GM18498 (cell line): ENCODE results near the gene ALG3.

Experiments used
- ATAC-seq: cut with Tn5 transposase; IDR thresholded peaks from one replicate; pipeline ENCODE4 v1.9.1; 2021; ENCODE audit warnings: mild to moderate bottlenecking, moderate library complexity; ENCODE audit not compliant: unreplicated experiment

Gene ALG3

DNA sequence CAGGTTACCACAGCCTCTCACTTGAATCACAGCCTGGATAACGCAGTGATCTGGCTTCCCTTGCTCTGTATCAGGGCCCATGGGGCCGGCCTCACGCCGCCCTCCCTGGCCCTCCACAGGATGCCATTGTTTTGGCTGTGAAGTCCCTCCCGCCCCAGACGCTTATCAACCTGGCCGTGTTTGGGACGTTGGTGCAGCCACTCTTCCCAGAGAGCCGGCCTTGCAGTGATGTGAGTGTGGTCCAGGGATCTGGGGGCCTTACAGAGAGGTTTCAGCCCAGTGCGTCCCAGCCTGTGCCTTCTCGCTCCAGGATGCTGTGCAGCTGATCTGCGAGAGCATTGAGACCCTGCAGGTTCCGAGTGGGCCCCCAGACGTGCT is 12.7 kb downstream of the ALG3 start:
- no peak for ATAC-seq

DNA sequence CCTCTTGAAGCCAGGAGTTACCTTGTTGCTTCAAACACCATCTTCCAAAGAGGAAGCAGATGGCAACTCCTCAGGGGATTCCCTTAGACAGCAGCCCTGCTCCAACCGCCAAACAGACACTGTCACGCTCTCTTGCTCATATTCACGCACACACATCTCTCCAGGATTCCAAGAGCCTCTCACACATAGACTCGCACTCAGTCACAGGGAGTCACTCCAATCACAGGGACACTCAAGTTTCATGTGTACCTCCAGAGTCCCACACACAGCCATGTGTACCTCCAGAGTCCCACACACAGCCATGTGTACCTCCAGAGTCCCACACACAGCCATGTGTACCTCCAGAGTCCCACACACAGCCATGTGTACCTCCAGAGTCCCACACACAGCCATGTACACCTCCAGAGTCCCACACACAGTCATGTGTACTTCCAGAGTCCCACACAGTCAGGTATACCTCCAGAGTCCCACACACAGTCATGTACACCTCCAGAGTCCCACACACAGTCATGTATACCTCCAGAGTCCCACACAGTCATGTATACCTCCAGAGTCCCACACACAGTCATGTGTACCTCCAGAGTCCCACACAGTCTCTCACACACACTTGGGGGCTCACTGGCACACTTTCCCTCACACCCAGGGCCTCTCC is 13.3 kb downstream of the ALG3 start:
- no peak for ATAC-seq

DNA sequence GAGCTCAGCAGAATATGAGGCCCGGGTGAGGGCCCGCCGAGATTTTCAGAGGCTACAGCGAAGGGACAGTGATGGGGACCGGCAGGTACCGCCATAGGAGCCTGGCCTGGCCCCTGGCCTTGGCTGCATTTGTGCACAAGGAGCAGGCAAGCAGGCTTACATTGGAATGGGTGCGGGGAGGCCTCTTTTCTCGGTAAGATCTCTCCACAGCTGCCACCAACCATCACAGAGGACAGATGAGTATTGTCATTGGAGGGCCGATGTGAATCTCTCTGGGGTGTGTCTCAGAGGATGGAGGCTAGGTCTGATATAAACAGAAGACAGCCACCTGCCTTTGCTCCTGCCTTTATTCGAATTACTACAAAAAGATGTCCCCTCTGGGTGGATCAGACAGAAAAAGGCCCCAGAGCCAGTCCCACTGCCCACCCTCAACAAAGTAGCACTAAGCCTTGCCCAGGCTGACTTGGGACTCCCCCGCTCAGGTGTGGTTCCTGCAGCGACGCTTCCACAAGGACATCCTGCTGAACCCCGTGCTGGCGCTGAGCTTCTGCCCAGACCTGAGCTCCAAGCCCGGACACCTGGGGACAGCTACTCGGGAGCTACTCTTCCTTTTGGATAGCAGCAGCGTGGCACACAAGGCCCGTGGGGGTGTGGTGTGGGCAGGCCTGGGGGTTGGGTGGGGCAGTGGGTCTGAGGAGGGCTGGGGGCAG is 13.9 kb downstream of the ALG3 start:
- no peak for ATAC-seq

DNA sequence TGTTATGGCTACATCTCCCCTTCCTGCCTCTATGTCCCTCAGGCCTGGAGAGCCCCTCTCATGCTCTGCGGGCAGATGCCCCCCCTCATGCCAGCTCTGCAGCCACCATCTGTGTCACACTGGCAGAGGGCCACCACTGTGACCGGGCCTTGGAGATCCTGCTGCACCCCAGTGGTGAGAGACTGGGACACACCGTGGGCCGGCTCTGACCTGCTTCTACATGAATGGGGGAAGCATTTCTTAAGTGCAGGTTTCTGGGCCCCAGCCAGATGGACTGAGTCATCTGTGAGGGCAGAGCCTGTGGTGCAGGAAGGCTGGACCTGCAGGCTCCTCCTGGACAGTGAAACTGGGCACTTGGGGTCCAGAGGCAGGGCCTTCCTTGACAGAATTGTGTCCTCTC is 14.5 kb downstream of the ALG3 start:
- ATAC-seq = no peak

DNA sequence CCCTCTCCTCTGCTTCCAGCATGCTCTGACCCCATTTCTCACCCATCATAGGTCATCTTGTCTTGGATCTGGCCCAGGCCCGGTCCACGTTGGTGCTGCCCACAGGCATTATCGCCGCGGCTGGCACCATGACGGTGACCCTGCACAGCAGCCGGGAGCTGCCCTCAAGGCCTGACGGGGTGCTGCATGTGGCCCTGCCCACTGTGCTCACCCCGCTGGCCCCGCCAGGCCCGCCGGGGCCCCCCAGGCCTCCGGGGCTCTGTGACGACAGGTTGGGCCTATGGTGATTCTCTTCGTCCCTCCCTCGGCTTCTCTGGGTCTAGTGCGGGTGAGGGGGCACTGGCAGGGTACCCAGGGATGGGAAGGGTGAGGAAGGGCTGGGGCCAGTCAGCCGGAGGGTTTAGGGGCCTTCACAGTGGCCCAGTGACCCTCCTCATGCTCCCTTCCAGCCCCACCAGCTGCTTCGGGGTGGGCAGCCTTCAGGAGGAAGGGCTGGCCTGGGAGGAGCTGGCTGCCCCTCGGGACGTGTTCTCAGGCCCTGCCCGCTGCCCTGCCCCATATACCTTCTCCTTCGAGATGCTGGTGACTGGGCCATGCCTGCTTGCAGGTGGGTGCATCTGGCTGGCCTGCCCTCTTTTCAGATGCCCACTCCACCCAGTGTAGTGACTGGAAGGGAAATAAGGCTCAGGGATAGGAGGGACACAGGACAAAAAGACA is 15.5 kb downstream of the ALG3 start:
- no peak for ATAC-seq

DNA sequence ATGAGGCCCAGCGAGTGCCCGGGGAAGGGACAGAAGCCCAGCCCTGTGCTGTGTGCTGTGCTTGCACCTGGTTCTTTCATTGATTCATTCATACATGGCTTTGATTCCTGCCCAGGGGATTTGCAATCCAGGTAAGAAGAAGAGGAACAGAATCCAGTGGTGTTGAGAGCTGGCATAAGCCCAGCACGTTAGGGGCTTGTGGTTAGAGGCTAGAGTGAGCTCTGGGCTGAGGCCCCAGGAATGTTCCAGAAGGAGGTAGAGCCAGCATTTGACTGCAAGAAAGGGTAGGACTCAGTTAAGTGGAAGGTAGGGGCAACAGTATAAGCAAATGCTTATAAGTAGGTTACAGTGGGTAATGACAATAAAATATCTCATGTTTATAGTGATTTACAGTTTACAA is 17.1 kb downstream of the ALG3 start:
- ATAC-seq = no peak

DNA sequence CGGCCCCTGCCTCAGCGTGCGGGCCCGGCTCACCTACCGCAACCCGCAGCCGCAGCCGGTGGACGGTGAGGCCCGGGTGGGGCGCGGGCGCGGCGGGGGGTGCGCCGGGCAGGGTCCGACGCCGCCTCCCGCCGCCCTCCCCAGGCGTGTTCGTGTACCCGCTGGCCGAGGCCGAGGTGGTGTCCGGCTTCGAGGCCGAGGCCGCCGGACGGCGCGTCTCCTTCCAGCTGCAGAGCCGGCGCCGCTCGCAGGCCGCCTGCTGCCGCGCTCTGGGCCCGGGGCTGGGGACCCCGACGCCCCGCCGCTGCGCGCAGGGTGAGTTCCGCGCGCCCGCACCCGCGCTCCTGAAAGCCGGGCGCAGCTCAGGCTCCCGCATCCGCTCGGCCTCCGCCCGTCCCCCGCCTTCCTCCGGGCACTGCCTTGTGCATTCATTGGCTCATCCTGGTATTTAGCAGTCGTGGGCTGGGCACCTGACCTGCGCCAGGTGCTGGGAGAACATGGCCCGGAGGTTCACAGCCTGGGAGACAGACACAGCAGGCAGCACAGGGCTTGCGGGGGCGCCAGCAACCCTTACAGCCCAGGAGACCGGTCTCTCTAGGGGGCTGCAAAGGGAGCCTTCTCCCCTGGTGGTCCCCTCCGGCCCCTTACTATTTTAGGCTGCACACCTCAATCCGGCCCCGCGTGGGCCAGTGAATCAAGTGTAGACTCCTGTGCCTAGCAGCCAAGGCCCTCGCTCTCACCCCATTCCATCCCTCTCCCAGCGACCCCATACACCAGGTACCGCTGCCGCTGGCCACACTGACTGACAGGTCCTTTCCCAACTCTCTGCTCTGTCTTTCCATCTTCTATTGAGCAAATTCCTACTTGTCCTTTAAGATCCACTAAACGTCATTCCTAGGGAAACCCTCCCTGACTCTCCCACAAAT is 17.9 kb downstream of the ALG3 start:
- no peak for ATAC-seq

DNA sequence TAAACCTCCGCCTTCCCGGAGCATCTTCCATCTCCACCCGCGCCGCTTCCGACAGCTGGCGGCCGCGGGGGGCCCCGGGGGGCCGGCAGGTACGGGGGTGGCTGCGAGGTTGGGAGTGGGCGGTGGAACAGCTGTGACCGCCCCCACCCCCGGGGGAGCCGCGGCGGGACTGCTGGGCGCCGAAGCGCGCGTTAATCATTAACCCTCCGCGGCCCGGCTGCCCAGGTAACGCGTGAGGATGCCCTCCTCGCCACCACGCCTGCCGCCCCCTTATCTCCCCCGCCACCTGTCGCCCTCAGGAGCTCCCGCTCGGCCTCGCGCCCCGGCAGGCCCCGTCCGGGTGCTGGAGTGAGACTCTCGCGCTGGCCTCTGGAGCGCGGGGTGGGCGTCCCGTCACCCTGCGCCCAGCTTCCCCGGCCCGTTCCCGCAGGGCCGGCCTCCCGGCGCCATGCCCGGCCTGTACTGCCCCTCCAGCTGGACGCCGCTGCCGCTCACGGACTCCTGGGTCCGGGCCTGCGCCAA is 18.6 kb downstream of the ALG3 start:
- no peak for ATAC-seq

DNA sequence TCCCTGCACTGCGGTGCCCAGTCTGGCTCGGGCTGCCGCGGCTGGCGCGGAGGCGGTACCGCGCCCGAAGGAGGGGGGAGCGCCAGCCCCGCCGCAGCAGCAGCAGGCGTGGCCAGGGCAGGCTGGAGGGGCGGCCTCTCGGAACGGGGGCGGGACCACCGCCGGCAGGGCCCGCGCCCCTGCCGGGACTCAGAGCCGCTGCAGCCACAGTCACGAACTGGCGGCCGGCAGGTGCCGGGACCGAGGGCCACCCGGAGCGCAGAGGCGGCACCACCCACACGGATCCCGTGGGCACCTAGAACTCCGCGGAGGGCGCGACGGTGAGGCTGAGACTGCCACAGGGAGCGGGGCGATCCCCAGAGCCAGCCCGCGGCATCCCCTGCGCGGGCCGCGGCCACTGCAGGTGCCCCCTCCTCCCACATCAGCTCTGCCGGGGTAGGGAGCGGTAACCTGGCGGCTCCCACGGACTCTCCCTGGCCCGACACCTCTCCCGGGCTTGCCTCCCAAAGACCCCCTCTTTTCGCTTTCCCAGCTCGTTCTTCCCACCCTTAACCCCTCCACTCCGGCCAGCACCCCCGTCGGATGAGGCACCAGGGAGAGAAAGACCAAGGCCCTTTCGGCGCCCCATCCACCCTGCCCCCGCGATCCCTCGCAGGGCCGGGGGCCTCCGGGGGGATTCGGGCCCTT is 19.2 kb downstream of the ALG3 start, which contains the start of gene VWA5B2:
VWA5B2 (plus strand) TSS at position 192 of the 687 bp plus-strand sequence. CDS start 944 bp downstream, outside the sequence.
- ATAC-seq = peak; percentile 82

DNA sequence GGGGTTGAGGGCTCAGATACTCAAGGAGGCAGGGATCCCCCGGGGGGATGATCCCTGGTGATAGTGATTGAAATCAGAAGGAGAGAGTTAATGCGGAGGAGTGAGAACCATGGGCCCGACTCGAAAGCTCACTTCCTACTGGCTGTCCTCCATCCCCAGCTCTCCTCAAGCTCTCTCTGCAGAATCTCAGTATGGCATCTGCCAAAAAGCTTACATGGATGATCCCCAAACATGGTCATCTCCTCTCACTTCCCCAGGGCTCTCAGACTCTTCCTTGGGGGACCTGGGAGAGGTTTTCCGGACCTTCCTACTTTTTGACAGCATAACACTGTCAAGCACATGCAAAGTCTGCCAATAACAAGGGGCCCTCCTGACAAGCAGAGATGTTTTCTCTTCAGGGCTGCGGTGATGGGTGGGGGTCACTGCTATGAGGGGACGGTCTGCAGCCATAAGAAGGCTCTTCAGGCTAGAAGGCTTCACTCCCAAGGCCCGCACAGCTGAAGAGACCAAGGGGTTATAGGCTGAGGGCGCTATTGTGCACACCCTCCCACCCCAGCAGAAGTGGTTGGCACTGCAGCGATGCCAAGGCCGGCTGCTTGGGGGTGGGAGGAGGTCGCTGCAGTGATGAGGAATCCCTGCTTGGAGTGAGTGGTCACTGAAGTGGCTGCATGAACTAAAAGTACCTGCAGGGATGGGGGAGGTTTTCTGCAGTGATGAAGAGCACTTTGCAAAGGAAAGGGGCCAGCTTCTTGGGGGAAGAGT is 20.2 kb downstream of the ALG3 start:
- no peak for ATAC-seq

DNA sequence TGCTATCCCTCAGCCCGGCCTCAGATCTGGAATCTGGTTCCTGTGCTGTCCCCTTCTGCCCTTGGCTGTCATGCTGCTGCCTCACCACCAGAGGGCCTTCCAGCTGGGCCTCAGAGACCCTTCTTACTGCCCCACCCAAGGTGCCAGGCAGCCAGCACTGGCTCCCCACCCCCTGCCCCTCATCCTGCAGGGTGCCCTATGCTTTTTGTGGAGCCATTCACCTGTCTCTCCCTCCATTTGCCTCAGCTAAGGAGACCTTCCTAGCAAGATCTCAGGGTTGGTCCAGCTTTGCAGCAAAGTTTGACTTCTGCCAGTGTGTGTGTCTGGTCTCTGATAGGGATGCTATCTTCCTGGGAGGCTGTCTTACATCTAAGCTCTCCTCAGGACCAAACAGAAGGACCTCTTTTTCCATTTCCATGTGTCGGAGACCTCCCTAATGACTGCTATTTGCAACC is 21.3 kb downstream of the ALG3 start:
- ATAC-seq = no peak

DNA sequence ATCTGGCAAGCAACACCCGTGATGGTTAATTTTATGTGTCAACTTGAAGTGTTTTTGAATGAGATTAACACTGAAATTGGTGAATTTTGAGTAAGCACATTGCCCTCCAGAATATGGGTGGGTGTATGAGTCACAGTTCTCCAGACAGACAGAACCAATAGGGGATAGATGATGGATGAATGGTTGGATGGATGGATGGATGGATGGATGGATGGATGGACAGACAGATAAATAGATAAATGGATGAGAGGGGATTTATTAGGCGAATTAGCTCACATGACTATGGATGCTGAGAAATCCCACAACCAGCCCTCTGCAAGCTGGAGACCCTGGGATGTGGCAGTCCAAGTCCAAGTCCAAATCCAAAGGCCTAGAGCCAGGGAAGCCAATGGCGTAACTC is 24.8 kb downstream of the ALG3 start:
- no peak for ATAC-seq

DNA sequence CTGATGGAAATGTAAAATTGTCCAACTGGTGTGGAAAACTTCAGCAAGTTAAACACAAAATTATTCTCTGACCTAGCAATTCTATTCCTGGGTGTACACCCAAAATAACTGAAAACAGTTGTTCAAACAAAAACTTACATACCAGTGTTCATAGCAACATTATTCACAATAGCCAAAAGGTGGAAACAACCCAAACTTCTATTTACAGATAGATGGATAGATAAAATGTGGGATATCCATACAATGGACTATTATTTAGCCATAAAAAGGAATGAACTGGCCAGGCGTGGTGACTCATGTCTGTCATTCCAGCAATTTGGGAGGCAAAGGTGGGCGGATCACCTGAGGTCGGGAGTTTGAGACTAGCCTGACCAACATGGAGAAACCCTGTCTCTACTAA is 26.2 kb downstream of the ALG3 start:
- ATAC-seq = no peak

DNA sequence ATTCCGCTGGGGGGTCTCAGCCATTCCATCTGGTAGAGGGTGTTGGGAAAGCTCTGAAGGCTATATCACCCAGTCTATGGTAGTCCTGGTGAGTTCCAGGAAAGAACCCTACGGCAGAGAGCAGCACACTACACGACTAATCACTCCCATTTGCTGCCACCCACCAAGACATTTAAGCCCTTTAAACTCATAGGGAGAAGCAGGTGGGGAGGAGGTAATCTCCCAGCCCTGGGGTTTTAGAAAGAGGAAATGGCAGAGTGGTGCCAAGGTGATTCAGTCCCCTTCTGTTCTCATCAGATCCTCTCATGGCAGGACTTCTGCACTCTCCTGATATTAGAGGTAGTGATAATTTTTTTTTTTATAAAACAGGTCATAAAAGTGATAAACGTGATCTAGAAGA is 29.9 kb downstream of the ALG3 start:
- ATAC-seq = no peak

DNA sequence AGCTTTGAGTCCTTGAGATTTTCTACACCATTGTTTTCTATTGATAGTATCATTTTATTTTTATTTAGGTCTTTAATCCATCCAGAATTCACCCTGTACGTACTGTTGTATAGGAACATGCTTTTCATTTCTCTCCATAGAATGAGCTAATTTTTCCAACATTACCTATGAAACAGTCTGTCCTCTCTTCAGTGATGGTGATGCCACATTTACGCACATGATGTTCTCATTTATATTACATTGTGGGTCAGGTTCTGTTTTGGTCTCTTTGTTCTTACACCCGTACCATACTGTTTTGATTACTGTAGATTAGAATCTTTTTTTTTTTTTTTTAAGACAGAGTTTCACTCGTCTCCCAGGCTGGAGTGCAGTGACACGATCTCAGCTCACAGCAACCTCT is 37.0 kb downstream of the ALG3 start:
- ATAC-seq = no peak

DNA sequence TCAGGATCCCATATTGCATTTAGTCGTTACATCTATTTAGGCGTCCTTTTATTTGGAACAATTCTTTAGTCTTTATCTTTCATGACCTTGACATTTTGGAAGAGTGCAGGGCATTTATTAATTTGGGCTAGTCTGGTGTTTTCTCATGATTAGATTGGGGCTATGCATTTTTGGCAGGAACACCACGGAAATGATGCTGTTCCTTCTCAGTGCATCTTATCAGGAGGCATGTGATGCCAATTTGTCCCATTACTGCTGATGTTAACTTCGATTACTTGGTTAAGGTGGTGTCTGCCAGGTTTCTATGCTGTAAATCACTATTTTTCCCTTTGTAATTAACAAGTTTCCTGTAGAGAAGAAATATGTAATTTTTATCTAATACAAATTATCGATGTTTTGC is 37.5 kb downstream of the ALG3 start:
- no peak for ATAC-seq

DNA sequence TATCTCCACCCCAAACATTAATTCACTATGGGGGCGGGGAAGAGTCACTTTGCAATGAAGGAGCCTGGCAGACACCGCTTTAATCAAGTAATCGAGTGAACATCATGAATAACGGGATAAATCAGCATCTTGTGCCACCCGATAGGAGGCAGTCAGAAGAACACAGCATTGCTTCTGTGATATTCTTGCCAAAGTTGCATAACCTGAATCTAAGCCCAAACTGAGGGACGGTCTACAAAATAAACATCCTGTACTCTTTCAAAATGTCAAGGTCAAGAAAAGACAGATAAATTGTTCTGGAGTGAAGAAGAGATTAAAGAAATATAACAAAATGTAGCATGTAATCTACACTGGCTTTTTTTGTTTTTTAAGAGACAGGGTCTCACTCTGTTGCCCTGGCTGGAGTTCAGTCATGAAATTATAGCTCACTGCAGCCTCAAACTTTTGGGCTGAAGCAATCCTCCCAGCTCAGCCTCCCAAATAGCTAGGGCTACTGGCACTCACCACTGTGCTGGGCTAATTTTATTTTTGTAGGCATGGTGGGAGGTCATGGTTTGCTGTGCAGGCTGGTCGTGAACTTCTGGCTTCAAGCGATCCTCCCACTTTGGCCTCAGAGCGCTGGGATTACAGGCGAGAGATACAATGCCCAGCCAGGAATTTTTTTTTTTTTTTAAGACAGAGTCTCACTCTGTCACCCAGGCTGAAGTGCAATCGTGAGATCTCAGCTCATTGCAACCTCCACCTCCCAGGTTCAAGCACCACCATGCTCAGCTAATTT is 39.4 kb downstream of the ALG3 start:
- ATAC-seq = no peak

DNA sequence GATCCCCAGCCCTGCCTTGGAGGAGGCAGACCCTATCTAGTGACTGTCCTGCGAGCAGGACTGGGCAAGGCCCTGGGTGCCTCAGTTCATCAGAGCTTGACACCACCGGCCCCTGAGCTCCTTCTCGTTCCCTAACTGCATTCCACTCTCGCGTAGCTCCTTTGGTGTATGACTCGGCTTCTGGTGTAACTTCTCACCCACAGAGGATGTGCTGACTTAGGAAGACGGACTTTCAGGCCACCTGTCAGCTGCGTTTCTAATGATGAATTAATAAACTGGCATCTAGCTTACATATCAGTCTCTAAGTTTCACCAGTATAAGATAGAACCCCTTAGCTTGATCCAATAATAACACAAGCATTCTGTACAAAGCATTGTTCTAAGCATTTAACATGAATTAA is 45.2 kb downstream of the ALG3 start:
- no peak for ATAC-seq

DNA sequence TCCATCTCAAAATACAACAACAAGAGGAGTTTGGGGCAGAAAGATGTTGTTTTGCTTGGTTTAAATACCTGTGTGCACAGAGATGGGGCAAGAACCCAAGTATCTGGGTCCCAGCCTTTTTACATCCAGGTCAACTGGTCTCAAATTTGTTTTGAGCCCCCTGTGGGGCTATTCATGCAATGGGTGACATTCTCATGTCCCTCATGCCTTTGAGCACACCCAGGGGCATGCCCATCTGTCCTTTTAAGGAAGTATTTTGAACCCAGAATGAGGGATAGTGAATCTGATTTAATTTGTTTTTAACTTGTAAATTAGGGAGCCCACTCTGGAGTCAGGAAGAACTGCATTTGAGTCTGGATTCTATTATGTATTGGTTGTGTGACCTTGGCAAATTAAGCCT is 47.9 kb downstream of the ALG3 start:
- ATAC-seq = no peak
